GM19351 (cell line): ENCODE data around the gene ACTA2.

Experiments
- ATAC-seq: cut with Tn5 transposase; IDR thresholded peaks from one replicate; pipeline ENCODE4 v1.9.1; 2021; ENCODE audit warnings: mild to moderate bottlenecking, moderate library complexity; ENCODE audit not compliant: unreplicated experiment

Gene ACTA2

GRCh38 chr10:88982366-88982765 lies 29.8 kb upstream of the ACTA2 start:
- ATAC-seq = no peak

GRCh38 chr10:88981435-88981834 lies 28.9 kb upstream of the ACTA2 start:
- ATAC-seq = no peak

GRCh38 chr10:88980800-88981199 lies 28.2 kb upstream of the ACTA2 start:
- ATAC-seq = no peak

DNA sequence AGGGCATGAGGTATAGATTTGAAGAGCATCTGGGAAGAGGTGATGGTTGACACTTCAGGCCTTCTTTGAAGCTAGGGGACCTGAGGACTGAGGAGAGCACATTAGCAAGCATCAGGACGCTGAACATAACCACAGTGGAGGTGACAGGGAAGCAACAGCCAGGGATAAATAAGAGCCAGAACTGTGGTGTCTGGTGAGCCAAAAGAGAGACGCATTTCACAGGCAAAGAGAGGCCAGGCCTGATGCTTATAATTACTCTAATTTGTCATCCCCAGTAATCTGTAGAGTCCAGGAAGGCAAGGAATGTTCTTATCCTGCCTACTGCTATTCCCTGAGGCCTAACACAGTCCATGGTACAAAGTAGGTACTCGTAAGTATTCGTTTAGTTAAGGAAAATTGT lies 27.7 kb upstream of the ACTA2 start:
- no peak for ATAC-seq

GRCh38 chr10:88979603-88980002 lies 27.0 kb upstream of the ACTA2 start:
- ATAC-seq = no peak

- no peak for ATAC-seq
Observed at GRCh38 chr10:88979153-88979562, 26.6 kb upstream of the ACTA2 start.

- ATAC-seq = no peak
Observed at GRCh38 chr10:88978463-88978862, 25.9 kb upstream of the ACTA2 start.

DNA sequence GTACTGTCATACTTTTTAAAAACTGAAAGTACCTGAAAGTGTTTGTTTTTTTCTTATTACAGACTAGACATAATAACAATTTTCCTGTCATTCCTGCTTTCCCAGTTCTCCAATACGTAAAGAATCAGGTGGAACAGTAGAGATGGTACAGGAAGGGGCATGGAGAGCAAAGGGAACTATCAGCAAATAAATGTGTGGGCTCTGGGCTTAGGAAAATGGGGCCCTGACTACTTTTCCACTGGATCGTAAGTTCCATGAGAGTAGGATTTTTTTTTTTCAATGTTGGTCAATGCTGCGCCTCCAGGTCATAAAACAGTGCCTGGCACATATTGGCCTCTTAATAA lies 22.8 kb upstream of the ACTA2 start:
- ATAC-seq = no peak

- ATAC-seq = no peak
Observed at GRCh38 chr10:88974446-88975376, 22.1 kb upstream of the ACTA2 start.

- ATAC-seq = no peak
Observed at GRCh38 chr10:88974012-88974411, 21.4 kb upstream of the ACTA2 start.

GRCh38 chr10:88971221-88972061 lies 18.9 kb upstream of the ACTA2 start:
- ATAC-seq = no peak

DNA sequence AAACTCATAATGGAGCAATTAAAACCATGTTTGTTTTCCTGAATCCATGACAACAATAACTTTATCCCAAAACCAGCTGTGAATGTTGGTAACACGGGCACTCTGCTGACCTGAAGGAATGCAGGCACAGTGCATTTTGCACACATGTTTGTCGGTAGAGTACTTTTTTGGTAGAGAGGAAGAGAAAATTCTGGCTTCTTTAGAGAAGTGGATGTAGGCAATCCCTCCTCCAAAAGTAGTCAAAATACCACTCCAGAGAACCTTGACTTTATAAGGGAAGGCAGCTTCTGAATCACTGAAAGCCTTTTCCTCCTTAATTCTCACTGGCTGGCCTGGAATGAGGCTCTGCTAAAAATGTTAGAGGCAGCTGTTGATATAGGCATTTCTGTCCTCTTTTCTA lies 15.8 kb upstream of the ACTA2 start:
- ATAC-seq = no peak

DNA sequence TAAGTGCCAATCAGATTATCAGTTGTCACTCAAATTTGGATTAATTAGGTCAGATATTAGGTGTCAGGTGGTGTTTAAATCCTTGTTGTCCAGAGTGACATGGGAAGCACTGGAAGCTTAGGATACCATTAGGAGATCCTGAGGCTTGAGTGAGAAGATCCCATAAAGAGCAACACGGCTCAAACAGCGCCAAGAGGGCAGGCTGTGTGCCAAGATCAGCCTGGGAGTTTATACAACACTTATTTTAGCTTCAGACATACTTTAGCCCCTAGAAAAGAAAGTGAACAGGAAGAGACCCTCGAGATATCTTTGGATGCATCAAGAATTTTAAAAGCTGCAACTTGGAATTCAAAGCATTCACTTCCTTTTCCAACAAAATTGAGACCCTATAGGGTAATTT lies 14.2 kb upstream of the ACTA2 start:
- no peak for ATAC-seq

- no peak for ATAC-seq
Observed at GRCh38 chr10:88964869-88965415, 12.4 kb upstream of the ACTA2 start.

DNA sequence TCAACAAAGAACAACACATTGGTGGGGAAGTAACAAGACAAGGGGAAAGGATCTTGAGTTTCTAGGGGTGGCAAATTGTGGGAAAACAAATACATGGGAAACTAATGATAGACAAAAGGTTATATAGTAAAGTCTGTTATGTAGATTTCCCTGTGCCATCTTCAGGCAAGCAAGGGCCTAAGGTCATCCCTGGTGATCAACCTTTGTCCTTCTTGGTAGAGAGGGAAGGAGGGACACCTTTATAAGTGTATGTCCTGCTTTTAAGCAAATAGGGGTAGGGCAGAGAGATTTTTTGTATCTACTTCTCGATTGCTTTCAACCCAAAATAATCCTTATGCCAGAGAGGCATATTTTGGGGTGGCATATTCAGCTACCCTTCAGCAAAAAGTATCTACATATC lies 11.8 kb upstream of the ACTA2 start:
- no peak for ATAC-seq

- no peak for ATAC-seq
Observed at GRCh38 chr10:88963318-88963717, 10.7 kb upstream of the ACTA2 start.

GRCh38 chr10:88962336-88962735 lies 9.8 kb upstream of the ACTA2 start:
- ATAC-seq = no peak

DNA sequence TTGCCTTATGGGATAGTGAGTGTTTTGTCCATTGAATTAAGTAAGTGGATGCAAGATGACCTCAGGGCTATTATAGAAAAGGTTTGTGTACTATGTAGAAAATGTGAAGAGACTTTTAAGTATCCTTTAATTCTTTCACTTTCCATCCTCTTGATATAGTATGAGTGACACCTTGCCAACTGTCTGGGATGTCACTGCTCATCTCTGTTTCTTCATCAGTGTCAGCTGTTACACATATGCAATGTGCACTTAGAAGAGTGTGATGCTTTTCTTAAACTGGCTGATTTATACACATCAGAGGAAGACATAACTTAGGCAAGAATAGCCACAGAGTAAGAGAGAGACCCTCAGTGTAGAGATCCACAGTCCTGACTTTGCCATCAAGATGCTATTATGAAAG lies 8.7 kb upstream of the ACTA2 start:
- ATAC-seq = no peak

DNA sequence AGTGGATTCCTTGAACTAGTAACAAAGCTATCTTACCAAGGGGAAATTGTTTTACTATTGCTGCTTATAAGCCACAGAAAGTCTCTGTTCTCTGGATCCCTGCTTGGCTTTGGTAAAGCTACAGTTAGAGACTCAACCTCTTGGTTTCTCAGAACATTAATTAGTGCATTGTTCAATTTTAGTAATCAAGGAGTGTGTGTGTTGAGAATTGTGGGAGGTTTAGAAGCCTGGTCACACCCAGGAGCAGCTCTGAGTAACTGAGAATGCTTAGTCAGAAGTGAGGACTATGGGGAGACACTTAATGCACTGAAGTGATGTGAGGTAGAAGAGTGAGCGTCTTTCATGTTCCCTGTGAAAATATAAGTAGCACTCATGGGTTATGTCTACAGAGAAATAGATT lies 8.2 kb upstream of the ACTA2 start:
- ATAC-seq = no peak

DNA sequence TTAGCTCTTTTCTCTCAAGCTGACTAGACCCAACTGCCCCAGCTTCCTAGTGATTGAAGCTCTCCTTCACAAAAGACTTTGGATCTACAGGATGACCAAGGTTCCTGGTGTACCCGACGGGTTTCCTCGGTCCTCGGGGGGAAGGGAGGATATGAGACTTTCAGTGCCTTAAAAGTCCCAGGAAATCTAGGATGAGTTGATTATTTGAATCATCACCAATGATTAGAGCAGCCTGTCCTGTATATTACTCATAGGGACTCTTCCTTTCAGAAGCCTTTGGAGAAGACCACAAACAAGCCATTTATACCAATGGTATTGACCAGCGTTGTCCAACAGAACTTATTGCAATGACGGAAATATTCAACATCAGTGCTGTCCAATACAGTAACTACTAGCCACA lies 6.1 kb upstream of the ACTA2 start:
- no peak for ATAC-seq

- ATAC-seq = no peak
Observed at GRCh38 chr10:88957381-88957780, 4.8 kb upstream of the ACTA2 start.
